Small intestine (tissue), 7 donors: Measurements from ENCODE around the gene GPRC5A. TPM values are rescaled to one million over a fixed set of nuclear protein-coding genes. Genes with fewer than 3 reads are reported as not detected.

ENCODE experiments used
- DNase-seq, 2 donors: peaks; one replicate each; pipeline versions ENCODE4 v3.0.0 to v3.0.0-alpha.2; 2013
- FAIRE-seq: peaks from 2 replicates; lab custom pipeline; 2012; peaks lifted over from hg19 to GRCh38; lab: Jason Lieb, UNC
- H3K27ac ChIP-seq, 3 donors: one replicate each; pipeline ENCODE4 v1.5.1; 2013; ENCODE audit warnings: low read length in 2 of 3, mild to moderate bottlenecking in 2 of 3, control low read depth in 1 of 3, inconsistent platforms in 1 of 3, low read depth in 1 of 3, moderate library complexity in 1 of 3
- H3K27me3 ChIP-seq, 3 donors: one replicate each; pipeline ENCODE4 v1.6.1; 2013; ENCODE audit warnings: low read length in 3 of 3, inconsistent platforms in 1 of 3; ENCODE audit not compliant: control insufficient read depth in 3 of 3, insufficient read depth in 3 of 3
- H3K36me3 ChIP-seq, 3 donors: one replicate each; pipeline ENCODE4 v1.6.1; 2013; ENCODE audit warnings: low read length in 3 of 3, inconsistent platforms in 1 of 3, low read depth in 1 of 3, mild to moderate bottlenecking in 1 of 3, moderate library complexity in 1 of 3; ENCODE audit not compliant: control insufficient read depth in 3 of 3, insufficient read depth in 2 of 3
- H3K4me1 ChIP-seq, 3 donors: one replicate each; pipeline ENCODE4 v1.6.1; 2013; ENCODE audit warnings: low read length in 2 of 3, inconsistent platforms in 1 of 3, low read depth in 1 of 3, mild to moderate bottlenecking in 1 of 3, moderate library complexity in 1 of 3; ENCODE audit not compliant: control insufficient read depth in 3 of 3, insufficient read depth in 2 of 3
- H3K4me3 ChIP-seq, 3 donors: one replicate each; pipeline ENCODE4 v1.5.1; 2013; ENCODE audit warnings: low read length in 3 of 3, control low read depth in 1 of 3, inconsistent platforms in 1 of 3, low read depth in 1 of 3, mild to moderate bottlenecking in 1 of 3, moderate library complexity in 1 of 3
- H3K9me3 ChIP-seq, 2 donors: one replicate each; pipeline ENCODE4 v1.6.1; 2013; ENCODE audit warnings: low read depth in 1 of 2, low read length in 1 of 2; ENCODE audit not compliant: control insufficient read depth in 2 of 2, insufficient read depth in 1 of 2
- WGBS, 3 donors: extraction: QIAGEN DNeasy Blood & Tissue Kit; methylation state at CpG; one replicate each; pipeline ENCODE4 v1.1.7; 2013; 5-methylcytosine and 5-hydroxymethylcytosine counted together
- polyA plus RNA-seq, 4 donors: library from polyadenylated mRNA; stranded (reverse) in 3 of 4; unstranded in 1 of 4; fragments of 200-250 nt in 3 of 4; fragments of 120-200 nt in 1 of 4; gene quantifications; one replicate each; pipeline versions ENCODE4 v1.2.1 to v1.2.3, GENCODE V29; 2013
- donor health status: healthy with polysubstance abuse.
- donor health status: control.
- donor health status: control.
- donor health status: Bipolar disorder and iron deficiency.
- donor health status: healthy.

Gene GPRC5A
- polyA plus RNA-seq, 4 donors = 13.2 to 29.9 (median 22.2) TPM

- no peaks in the 10 kb centered on the region for H3K36me3 ChIP-seq
- FAIRE-seq (no peak), DNase-seq (no peak)
- no peak overlapping the region for H3K27ac ChIP-seq
- no peaks in the 10 kb centered on the region for H3K27me3 ChIP-seq
- 70 to 87% (median 72%) methylated on average over 6 of the region's 6 CpGs for WGBS, 3 donors
- H3K9me3 ChIP-seq = no peaks in the 10 kb centered on the region
- peaks cover 0 to 29% (median 2%) of the 10 kb centered on the region in 3 donors for H3K4me1 ChIP-seq
- no peak overlapping the region for H3K4me3 ChIP-seq
Observed at GRCh38 chr12:12880537-12880936, 10.8 kb upstream of the GPRC5A start.

- peaks cover 0 to 35% (median 2%) of the 10 kb centered on the region in 3 donors for H3K4me1 ChIP-seq
- FAIRE-seq = no peak
- DNase-seq = peak; percentile 60 to 68
- H3K27ac ChIP-seq = no peak overlapping the region
- 27 to 57% (median 39%) methylated on average over 11 of the region's 11 CpGs for WGBS, 3 donors
- H3K36me3 ChIP-seq = no peaks in the 10 kb centered on the region
- no peaks in the 10 kb centered on the region for H3K9me3 ChIP-seq
- H3K4me3 ChIP-seq = no peak overlapping the region
- H3K27me3 ChIP-seq = no peaks in the 10 kb centered on the region
Observed at GRCh38 chr12:12881151-12881909, 10.0 kb upstream of the GPRC5A start.

GRCh38 chr12:12882288-12882687 is 9.1 kb upstream of the GPRC5A start:
- WGBS, 3 donors = 87 to 92% (median 91%) methylated on average over 5 of the region's 5 CpGs
- FAIRE-seq = no peak

GRCh38 chr12:12883369-12884001 is 7.9 kb upstream of the GPRC5A start:
- H3K4me1 ChIP-seq = peaks cover 0 to 23% (median 2%) of the 10 kb centered on the region in 3 donors
- DNase-seq = peak in 1 of 2 donors; percentile 53
- 82 to 85% (median 83%) methylated on average over 6 of the region's 6 CpGs for WGBS, 3 donors
- peak overlapping the region in 1 of 3 donors; percentile 64 for H3K27ac ChIP-seq
- no peaks in the 10 kb centered on the region for H3K36me3 ChIP-seq
- no peaks in the 10 kb centered on the region for H3K27me3 ChIP-seq
- no peak overlapping the region for H3K4me3 ChIP-seq
- H3K9me3 ChIP-seq = no peaks in the 10 kb centered on the region
- FAIRE-seq = no peak

More at GRCh38 chr12:12882288-12882687, 9.1 kb upstream of the GPRC5A start:
- Histone ChIP-seq H3K36me3 (no peaks in the 10 kb centered on the region), H3K4me3 (no peak overlapping the region), H3K9me3 (no peaks in the 10 kb centered on the region), H3K27me3 (no peaks in the 10 kb centered on the region), H3K4me1 (peaks cover 0 to 31% (median 2%) of the 10 kb centered on the region in 3 donors), H3K27ac (no peak overlapping the region)
- DNase-seq = no peak

- no peak overlapping the region for H3K27ac ChIP-seq
- 55 to 60% (median 56%) methylated on average over 14 of the region's 14 CpGs for WGBS, 3 donors
- no peaks in the 10 kb centered on the region for H3K27me3 ChIP-seq
- no peak for FAIRE-seq
- H3K36me3 ChIP-seq = no peaks in the 10 kb centered on the region
- H3K4me1 ChIP-seq = peaks cover 0 to 27% (median 4%) of the 10 kb centered on the region in 3 donors
- H3K9me3 ChIP-seq = no peaks in the 10 kb centered on the region
- DNase-seq = peak in 1 of 2 donors; percentile 66
- no peak overlapping the region for H3K4me3 ChIP-seq
Observed at GRCh38 chr12:12885096-12885792, 6.1 kb upstream of the GPRC5A start.

GRCh38 chr12:12887471-12887870 is 3.9 kb upstream of the GPRC5A start:
- Histone ChIP-seq H3K27me3 (no peaks in the 10 kb centered on the region), H3K4me1 (peaks cover 0 to 28% (median 3%) of the 10 kb centered on the region in 3 donors), H3K4me3 (no peak overlapping the region), H3K27ac (no peak overlapping the region), H3K36me3 (no peaks in the 10 kb centered on the region), H3K9me3 (no peaks in the 10 kb centered on the region)
- no peak for FAIRE-seq
- WGBS, 3 donors = 34 to 58% (median 44%) methylated on average over 7 of the region's 7 CpGs
- DNase-seq = no peak

GRCh38 chr12:12889701-12890100 is 1.7 kb upstream of the GPRC5A start:
- 94 to 95% (median 94%) methylated on average over 5 of the region's 5 CpGs for WGBS, 3 donors
- Histone ChIP-seq H3K36me3 (peaks cover 0 to 3% (median 0%) of the 10 kb centered on the region in 3 donors), H3K4me3 (no peak overlapping the region), H3K27ac (no peak overlapping the region), H3K27me3 (no peaks in the 10 kb centered on the region), H3K4me1 (peaks cover 0 to 25% (median 3%) of the 10 kb centered on the region in 3 donors), H3K9me3 (no peaks in the 10 kb centered on the region)
- FAIRE-seq (no peak), DNase-seq (no peak)

- Histone ChIP-seq H3K9me3 (no peaks in the 10 kb centered on the region), H3K4me3 (peak overlapping the region in 2 of 3 donors; percentile 50 to 83), H3K4me1 (peaks cover 0 to 19% (median 3%) of the 10 kb centered on the region in 3 donors), H3K27me3 (no peaks in the 10 kb centered on the region), H3K27ac (peak overlapping the region; percentile 94 to 96 (median 96)), H3K36me3 (peaks cover 0 to 3% (median 0%) of the 10 kb centered on the region in 3 donors)
- 6 to 16% (median 12%) methylated on average over 16 of the region's 16 CpGs for WGBS, 3 donors
- FAIRE-seq (no peak), DNase-seq (no peak)
Observed at GRCh38 chr12:12890543-12891079, 751 bp upstream of the GPRC5A start.
